CD4-positive, alpha-beta T cell treated with Interleukin-1 beta for 1 hour (primary cell): ENCODE measurements around the gene TFB1M.
A peak's percentile ranks its signal among the peaks of the same experiment; 100 is the strongest.
"Not testable (repeated sequence)": the region's sequence is repeated elsewhere in the genome, so short reads cannot be mapped to it uniquely, and the experiment has no call there.

Source experiments
- DNase-seq, 2 donors: peaks; one replicate each; pipeline ENCODE4 v3.0.0-alpha.2; 2020 to 2022

TFB1M gene

DNA sequence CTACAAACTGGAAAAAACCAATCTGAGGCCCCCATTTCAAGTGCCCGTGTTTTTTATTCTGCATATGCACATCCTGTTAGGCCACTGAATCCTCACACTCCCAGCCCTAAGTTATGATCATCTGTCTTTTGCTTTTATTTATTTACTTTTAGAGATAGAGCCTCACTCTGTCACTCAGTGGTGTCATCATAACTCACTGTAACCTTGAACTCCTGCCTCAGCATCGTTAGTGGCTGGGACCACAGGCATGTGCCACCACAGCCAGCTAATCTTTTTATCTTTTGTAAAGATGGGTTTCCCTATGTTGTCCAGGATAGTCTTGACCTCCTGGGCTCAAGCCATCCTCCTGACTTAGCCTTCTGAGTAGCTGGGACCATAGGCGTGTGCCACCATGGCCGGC, 80.1 kb downstream of the TFB1M start:
- DNase-seq, result no peak

DNA sequence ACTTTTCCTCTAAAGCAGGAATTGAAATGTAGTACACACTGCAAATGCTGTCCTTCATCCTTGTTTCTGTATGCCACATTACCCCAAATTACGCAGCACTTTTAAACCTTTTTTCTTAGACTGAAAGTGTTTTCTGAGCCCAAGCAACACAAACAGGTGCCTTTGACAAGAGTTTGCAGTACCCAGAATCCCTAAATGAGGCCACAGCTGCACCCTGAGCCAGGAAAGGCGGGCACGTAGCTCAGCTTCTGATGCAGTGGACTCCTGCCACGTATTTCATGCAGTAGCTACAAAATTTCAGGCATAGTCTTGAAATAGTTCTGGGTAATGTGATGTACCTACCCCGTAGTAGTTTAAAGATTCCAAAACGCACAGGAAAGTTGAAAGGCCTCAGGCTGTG, 81.4 kb downstream of the TFB1M start:
- no peak for DNase-seq

DNA sequence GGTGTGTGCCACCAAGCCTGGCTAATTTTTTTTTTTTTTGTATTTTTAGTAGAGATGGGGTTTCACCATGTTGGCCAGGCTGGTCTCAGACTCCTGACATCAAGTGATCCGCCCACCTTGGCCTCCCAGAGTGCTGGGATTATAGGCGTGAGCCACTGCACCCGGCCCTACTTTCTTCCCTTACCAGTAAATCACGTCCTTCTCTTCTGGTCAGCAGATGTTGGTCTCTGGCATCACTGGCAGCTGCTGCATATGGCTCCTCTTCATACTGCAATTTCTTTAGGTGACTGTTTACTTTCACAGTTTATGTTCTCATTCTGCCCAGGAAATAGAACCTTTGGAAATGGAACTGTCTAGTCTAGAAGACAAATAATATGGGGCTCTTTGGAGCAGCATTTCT, 83.3 kb downstream of the TFB1M start:
- DNase-seq, result not testable (repeated sequence)

DNA sequence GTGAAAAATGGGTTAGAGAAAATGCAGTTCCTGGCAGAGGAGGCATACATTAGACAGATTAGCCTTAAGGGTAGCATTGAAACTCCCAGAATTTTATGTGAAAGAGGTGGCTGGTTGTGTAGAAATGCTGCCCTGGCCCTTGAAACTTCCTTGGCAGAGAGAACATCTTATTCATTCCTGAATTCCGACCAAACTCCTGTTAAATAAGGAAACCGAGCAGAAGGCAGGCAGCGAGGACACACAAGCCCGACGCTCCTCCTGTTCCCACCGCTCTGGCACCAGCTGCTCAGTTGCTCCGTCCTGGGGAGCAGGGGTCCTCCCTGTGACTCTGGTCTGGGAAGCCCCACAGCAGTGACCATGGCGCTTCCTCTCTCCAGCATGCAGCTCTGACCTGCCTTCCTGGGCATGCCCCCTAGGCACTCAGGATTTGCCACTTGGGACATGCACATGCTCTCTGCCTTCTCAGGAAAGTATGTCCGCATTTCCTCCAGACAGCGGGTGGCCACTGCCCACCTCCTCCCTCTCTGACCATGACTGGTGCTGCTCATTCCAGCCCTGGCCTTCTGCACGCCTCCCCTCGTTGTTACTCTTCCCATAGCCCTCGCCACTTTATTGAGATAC, 85.6 kb downstream of the TFB1M start:
- DNase-seq, result no peak

DNA sequence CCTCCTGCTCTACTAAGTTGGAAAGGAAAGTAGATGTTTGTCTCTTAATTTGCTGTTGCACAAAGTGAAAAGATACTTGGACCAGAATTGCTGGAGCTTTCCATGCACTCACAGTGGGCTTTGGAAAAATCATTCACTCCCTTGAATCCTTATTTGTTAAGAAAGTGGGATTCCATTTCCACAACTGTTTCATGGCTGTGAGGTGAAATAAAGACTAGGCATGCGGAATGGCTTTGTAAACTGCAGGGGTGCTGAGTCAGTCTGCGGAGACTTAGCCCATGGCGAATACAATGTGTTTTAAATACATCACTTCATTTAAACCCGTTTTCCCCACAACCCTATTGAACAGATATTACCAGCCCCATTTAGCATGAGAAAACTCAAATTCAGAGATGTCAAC, 87.2 kb downstream of the TFB1M start:
- no peak for DNase-seq

DNA sequence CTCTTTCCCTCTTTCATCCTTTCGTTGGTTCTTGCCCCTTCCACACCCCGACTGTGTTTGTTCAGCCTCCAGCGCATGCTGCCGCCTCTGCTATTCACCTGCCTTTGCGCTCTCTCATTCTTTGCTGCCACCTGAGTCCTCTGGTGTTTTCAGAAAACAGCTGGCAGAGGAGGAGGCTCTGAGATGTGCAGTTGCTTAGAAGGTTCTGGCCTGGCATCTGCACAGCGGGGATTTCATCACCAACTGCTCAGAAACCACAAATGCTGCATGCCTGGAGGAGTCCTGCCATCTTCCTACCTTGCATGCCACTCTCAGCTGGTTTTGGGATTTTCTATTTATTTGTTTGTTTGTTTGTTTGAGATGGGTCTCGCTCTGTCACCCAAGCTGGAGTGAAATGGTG, 89.7 kb downstream of the TFB1M start:
- no peak for DNase-seq

DNA sequence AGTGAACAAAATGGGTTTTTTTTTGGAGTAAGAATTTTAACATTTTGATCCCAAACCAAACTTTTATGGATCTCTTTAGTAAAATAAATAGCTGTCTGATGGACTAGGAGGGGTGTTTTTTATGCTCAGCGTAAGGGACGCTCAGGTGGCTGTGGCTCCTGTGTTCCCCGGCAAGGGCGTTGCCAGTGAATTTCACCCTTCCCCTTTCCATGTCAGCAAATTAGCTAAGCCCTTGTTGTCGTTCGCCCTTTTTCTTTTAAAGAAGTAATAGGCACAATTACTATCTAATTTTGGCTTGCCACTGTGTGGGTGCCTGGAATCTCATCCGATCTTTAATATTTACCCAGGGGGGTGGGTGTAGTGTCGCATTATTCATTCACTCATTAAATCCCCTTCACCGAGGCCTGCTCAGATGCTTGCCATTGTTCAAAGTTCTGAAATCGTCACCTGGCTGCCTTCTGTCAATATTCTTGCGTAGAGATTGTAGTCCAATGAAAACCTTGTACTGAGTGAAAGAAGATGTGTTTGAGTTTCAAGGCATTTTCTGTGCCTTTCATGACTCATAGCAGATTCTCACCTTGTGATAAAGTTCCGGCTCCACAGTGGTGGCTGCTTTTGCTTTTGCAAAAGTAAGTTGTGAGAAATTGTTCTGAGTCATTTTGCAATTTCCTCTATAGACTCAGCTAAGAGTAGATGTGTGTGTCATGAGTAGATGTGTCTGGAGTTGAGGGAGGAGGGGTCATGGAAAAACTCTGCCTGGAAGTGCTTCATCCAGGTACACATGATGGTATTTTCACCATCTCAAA, 90.4 kb downstream of the TFB1M start:
- peak; percentile 34 to 41 for DNase-seq

DNA sequence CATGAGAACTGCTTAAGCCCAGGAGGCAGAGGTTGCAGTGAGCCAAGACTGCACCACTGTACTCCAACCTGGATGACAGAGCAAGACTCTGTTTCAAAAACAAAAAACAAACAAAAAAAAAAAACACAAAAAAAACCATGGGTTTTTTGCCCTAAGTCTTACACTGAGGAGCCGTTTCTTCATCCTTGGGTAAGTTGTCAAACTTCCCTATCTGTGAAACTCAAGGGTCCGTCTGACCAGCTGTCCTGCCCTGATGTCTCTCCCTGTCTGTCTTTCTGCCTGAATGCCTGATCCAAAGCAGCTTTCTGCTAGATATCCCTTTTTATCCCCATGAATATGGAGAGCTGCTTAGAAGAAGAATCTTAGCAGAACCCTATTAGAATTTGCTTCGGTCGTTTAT, 91.8 kb downstream of the TFB1M start:
- no peak for DNase-seq

DNA sequence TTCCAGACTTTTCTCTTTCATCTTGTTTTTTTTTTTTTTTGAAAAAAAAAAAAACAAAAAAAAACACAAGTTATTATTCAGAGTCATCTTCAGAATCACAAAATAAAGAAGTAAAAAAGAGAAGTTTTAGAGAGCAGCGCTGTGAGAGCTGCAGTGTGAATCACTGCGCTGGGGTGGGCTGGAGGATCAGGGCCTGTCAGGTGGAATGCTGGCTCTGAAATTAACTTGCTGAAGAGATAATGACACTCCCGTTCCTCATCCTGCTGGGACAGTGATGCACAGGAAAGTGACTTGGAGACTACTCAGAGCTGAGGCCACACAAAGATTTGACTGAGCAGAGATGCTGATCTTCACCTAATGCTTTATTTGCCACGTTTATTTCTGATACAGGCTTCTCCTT, 93.2 kb downstream of the TFB1M start:
- DNase-seq, result peak in 1 of 2 donors; percentile 52

DNA sequence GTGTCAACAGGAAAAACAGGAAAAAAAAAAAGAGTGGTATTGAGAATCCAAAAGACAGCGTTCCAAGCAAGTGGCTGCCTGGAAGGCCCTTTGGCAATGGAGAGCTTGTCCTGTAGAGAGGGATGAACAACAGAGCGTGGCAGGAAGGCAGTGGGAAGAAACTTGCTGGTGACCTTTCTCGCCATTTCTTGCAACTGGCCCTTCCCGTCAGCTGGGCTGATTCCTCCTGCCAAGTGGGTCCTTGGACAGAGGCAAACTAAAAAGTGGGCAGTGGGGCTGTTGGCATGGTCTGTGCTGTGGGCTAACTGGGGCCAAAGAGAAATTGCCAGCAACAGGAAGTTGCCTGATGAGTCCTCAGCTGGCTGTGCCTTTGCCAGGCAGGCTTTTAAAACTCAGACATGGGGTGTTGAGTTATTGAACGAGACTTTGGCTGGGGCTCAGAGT, 94.4 kb downstream of the TFB1M start:
- no peak for DNase-seq

DNA sequence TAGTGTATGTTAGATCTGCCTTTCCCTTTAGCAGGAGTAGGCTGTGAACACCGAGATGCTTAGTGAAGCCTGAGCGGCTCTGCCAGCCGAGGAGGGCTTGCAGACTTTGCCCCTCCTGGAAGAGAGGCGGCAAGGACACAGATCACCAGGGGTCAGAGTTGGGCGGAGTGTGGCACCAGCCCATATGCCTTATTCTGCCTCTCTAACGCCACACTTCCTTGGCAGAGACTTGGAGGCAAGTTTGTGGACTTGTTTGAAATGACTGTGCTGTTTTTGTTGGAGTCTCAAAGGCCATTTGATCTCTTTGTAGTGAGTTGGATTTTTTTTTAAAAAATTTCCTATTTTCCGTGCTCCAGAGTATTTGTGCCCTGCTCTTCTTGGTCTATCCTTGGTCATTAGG, 95.0 kb downstream of the TFB1M start:
- DNase-seq, result no peak

DNA sequence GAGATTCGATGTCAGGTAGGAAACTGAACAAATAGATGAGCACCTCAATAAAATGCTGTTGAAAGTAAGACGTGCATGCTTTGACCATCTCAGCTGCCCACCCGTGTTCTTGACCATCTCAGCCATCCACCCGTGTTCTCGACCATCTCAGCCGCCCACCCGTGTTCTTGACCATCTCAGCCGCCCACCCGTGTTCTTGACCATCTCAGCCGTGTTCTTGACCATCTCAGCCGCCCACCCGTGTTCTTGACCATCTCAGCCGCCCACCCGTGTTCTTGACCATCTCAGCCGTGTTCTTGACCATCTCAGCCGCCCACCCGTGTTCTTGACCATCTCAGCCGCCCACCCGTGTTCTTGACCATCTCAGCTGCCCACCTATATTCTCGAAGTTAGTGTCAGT, 95.6 kb downstream of the TFB1M start:
- not testable (repeated sequence) for DNase-seq

DNA sequence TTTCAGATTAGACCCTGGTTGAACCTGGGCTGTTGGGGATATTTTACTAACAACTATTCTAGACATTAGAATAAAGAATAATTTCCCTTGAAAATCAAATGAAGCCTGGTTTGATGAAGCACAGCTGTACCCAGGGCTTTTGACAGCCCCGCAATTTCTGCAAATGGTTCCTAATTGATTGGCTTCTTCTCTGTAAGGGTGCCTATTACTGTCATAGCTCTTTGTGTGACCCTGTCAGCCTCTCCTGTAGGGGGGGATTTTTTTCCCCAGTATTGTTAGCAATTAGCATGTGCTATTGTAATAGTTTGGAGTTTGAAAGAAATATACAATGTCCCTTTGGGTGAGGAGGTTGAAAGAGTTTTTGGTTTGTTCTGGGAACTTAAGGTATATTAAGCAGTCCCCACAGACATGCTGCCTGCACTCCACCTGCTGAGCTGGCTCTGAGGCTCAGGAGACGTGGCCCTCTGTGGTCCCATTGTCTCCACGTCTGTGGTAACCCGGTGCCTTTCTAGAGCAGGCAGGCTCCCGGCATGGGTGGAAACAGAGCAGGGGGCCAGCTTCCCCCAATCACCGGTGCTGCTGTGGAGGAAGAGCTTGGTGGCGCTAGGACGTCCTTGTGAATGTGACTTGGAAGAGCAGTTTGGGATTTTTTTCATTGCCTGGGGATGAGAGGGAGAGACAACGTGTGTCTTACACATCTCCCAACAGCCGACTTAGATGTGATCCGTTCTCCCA, 97.8 kb downstream of the TFB1M start:
- no peak for DNase-seq

DNA sequence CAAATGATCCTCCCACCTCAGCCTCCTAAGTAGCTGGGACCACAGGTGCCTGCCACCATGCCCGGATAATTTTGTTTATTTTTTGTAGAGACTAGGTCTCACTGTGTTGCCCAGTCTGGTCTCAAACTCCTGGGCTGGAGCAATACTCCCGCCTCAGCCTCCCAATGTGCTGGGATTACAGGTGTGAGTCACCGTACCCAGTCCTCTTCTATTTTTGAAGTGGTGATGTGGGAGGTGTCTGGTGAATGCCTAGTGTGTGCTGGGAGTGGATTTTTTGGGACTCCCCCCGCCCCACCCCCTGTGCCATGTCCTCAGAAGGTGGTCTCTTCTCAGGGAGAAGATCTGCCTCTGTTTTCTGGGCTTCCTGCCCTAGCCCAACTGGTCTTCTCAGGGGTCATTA, 98.4 kb downstream of the TFB1M start:
- DNase-seq, result no peak

DNA sequence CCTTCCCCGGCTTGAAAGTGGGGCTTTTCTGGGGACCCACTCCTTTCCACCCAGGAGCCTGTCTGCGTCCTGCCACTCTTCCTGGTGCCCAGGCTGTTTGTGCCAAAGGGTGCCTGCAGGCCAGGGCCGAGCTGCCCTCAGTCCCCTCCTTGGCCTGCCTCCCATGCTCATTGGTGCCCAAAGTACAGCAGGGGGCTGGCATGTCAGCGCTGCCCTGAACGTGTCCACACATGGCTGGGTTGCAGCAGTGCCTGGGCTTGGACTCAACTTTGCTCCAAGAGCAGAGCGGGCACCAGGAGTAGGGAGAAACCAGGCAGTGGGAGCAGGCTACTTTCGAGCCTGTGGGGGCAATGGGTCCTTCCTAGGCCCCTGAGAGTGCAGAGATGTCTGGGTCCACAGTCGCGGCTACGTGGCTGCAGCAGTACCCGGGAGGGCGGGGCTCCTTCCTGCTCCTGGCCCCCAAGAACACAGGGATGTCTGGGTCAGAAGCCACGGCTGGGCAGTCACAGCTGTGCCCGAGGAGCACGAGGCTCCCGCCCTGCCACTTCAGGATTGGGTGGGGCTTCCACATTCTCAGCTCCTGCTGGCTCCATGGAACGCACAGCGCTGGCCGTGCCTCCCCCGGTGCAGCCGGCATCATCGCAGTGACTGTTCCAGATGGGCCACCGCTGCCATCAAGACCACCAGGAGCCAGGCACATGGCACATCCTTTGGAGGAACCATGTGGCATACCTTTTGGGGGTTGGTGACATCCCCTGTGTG, 100.5 kb downstream of the TFB1M start:
- DNase-seq, result no peak

DNA sequence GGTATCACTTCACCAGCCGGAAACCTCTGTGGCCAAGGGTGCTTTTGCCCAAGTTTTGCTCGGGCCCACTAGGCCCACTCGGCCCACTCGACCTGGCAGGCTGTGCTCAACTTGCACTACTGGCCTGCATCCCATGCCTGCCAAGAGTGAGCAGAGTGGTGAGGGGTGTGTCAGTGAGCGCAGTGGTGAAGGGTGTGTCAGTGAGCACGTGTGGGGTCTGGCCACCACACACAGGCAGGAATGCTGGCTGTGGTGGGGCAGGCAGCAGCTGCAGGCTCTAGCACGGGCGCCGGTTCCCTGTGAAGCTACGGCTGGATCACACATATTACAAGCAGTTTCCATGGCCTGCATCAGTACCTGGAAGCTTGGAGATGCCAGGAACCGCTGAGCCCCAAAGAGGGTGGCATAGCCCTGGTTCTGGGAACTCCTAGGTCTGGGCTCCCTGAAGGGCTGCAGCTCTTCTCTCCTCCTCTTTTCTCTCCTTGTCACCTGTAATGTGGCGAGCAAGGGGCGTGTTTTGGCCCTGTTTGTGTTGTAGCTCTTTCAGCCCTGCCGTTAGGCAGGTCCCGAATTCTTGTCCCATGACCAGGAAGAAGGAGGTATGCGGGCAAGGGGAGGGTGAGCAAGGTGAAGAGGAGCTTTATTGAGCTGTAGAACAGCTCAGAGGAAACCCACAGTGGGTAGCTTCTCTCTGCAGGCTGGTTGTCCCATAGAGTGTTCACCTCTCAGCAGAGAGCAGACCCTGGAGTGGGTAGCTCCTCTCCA, 101.5 kb downstream of the TFB1M start:
- DNase-seq, result no peak

DNA sequence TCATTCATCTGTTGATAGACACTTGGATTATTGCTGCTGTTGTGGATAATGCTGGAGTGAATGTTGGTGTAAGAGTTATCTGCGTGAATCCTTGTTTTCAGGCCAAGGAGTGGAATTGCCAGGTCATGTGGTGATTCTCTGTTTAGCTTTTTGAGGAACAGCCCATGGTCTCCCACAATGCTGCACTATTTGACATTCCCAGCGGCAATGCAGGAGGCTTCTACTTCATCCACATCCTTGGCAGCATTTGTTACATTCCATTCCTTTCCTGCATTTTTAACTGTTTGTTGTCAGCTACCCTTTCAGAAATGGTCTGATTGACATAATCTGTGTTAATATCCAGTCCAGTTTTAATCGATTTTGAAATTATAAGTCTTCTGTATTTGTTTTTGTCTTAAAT, 102.2 kb downstream of the TFB1M start:
- DNase-seq, result no peak

DNA sequence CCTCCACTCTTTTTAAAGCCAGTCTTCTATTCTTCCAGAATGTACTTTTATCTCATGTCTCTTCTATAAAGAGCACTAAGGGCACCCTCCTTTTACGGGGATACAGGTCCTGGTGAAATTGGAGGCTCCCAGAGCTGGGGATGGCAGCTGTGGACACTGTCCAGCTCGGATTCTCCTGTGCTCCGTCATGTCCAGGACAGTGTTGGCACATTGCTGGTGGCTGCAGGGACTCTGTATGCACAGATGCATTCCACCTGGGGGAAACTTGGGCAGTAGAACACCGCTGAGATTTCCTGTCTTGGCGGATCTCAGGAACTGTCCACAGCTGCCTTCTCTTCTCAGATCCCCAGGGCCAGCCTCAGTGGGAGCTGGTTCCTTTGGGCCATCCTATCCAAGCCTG, 107.1 kb downstream of the TFB1M start:
- no peak for DNase-seq
